RWPE1 (cell line): ENCODE data around the gene FAM227B.

Source experiments
- CTCF ChIA-PET: fragments of 350-600 bp; sonication (Branson Sonifier 250); formaldehyde crosslinking; extraction: SDS; loops from one replicate; lab custom pipeline; 2021; lab: Yijun Ruan, JAX
- POLR2A ChIA-PET: fragments of 400-600 bp; formaldehyde crosslinking; extraction: SDS; loops from one replicate; lab custom pipeline; 2020; ENCODE audit warnings: antibody characterized with exemption; ENCODE audit not compliant: low non-redundant PET; lab: Yijun Ruan, JAX
- DNase-seq: peaks from one replicate; pipeline ENCODE4 v3.0.0; 2012; ENCODE audit warnings: low spot score
- H3K27ac ChIP-seq: fragments of 450-650 bp; 2 replicates; pipeline ENCODE4 v1.5.1; 2017
- TF ChIP-seq, protein P1 (sequence below): fragments of 450-650 bp; conservative IDR thresholded peaks from 2 replicates; pipeline ENCODE4 v1.5.1; 2017; ENCODE audit warnings: low read depth, mild to moderate bottlenecking

FAM227B gene

GRCh38 chr15:49506341-49506740 is 114.3 kb downstream of the FAM227B start:
- TF ChIP-seq, protein P1, sequence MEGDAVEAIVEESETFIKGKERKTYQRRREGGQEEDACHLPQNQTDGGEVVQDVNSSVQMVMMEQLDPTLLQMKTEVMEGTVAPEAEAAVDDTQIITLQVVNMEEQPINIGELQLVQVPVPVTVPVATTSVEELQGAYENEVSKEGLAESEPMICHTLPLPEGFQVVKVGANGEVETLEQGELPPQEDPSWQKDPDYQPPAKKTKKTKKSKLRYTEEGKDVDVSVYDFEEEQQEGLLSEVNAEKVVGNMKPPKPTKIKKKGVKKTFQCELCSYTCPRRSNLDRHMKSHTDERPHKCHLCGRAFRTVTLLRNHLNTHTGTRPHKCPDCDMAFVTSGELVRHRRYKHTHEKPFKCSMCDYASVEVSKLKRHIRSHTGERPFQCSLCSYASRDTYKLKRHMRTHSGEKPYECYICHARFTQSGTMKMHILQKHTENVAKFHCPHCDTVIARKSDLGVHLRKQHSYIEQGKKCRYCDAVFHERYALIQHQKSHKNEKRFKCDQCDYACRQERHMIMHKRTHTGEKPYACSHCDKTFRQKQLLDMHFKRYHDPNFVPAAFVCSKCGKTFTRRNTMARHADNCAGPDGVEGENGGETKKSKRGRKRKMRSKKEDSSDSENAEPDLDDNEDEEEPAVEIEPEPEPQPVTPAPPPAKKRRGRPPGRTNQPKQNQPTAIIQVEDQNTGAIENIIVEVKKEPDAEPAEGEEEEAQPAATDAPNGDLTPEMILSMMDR = no peak
- ChIA-PET POLR2A (no interaction called here), CTCF (no interaction called here)
- peak; percentile 19 for DNase-seq
- H3K27ac ChIP-seq = no peak overlapping the region

DNA sequence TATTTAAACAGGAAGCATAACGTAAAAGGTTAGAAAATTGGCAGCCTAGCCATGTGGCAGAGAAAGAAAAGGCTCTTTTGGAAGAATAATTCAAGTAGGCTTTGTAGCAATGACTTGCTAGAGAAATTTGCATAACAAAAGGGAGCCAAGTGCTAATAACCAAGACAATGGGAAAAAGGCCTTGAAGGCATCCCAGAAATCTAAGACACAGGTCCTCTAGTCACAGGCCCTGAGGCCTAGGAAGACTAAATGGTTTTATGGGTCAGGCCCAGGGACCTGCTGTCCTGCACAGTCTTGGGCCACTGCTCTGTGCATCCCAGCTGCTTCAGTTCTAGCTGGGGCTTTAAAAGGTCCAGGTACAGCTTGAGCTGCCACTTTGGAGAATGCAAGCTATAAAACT is 119.0 kb downstream of the FAM227B start:
- no peak overlapping the region for H3K27ac ChIP-seq
- TF ChIP-seq, protein P1 = no peak
- ChIA-PET POLR2A (no interaction called here), CTCF (no interaction called here)
- no peak for DNase-seq

DNA sequence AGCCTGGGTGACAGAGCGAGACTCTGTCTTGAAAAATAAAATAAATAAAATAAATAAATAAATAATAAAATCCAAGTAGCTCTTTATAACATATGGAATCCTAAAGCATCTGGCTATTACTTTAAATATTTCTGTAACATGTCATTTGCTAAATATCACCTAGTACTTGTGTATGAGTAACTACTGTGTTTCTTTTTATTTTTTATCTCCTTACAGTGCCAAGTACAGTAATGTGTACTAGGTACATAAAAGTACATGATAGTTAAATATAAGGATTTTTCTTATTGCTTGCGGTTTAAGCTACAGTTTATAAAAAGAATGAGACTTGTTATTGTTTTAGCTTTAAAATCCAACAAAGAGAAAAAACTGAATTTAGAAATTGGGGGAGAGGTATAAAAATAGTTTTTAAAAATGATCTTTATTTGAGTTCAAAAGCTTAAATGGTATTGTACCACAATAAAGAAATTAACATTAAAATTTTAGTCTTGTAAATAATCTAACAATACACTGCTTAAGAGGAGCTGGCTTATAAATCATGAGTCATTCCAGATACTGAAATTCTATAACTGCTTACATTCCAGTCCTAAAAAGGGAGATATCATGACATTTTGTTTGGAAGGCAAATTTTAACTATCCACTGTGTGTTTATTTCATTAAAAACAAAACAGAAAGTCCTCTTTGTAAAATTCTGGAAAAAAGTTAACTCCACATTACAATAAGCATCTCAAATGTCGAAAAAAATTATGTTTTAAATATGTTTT is 124.4 kb downstream of the FAM227B start:
- ChIA-PET POLR2A (no interaction called here), CTCF (interaction anchor here (0.6 to 0.7 kb wide), 2 partner anchors 29 to 69 kb away, joined by 3 read pairs; no protein-coding TSS in a partner anchor)
- DNase-seq = no peak
- H3K27ac ChIP-seq = no peak overlapping the region
- TF ChIP-seq, protein P1 = no peak

DNA sequence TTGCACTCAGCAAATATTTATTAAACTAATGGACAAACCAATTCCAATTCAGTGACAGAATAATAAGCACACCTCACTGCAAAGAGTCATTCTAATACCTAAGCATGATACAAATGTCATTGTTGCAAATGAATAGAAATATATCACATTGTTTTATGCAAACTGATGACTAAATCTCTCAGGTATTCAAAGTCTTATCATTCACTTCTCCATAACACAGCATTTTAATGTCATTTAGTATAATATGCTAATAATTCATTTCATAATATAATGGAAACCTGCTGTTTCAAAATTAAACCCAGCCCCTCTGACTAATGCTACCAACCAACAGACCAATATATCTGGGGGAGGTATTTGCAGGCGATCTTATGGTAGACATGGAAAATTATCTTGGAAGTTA is 125.8 kb downstream of the FAM227B start:
- no peak for DNase-seq
- CTCF ChIA-PET = no interaction called here
- POLR2A ChIA-PET = no interaction called here
- TF ChIP-seq, protein P1 = no peak
- H3K27ac ChIP-seq = no peak overlapping the region

- DNase-seq = peak; percentile 22
- TF ChIP-seq, protein P1 = no peak
- POLR2A ChIA-PET = no interaction called here
Observed at GRCh38 chr15:49492830-49493229, 127.8 kb downstream of the FAM227B start.

GRCh38 chr15:49492151-49492550 is 128.5 kb downstream of the FAM227B start:
- no peak overlapping the region for H3K27ac ChIP-seq
- ChIA-PET POLR2A (no interaction called here), CTCF (interaction anchor here (0.6 kb wide), 1 partner anchor 17 kb away, joined by 3 read pairs; no protein-coding TSS in a partner anchor)
- TF ChIP-seq, protein P1 = no peak
- DNase-seq = no peak

More at GRCh38 chr15:49492830-49493229, 127.8 kb downstream of the FAM227B start:
- CTCF ChIA-PET = no interaction called here
- H3K27ac ChIP-seq = no peak overlapping the region
